CD4-positive, CD25-positive, alpha-beta regulatory T cell (primary cell): ENCODE measurements around the gene ATRNL1. TPM values are rescaled to one million over a fixed set of nuclear protein-coding genes. Genes with fewer than 3 reads are reported as not detected.

Source experiments
- ATAC-seq, 2 donors: fragments of 150-1000 bp; cut with Tn5 transposase; one replicate each; pipeline ENCODE4 v1.10.0; 2021; ENCODE audit warnings: low read depth in 2 of 2, moderate number of reproducible peaks in 2 of 2, moderate library complexity in 1 of 2
- DNase-seq, 3 donors: peaks; one replicate each; pipeline versions ENCODE4 v3.0.0 to v3.0.0-alpha.2; 2012 to 2022; ENCODE audit warnings: mixed read lengths in 1 of 3
- H3K27ac ChIP-seq: one replicate; pipeline ENCODE4 v1.7.0; 2013; ENCODE audit warnings: mild to moderate bottlenecking, low read length; ENCODE audit not compliant: insufficient read depth, poor library complexity, severe bottlenecking
- H3K27me3 ChIP-seq: one replicate; pipeline ENCODE4 v1.7.0; 2013; ENCODE audit warnings: low read length; ENCODE audit not compliant: control insufficient read depth, insufficient read depth
- H3K36me3 ChIP-seq: one replicate; pipeline ENCODE4 v1.7.0; 2013; ENCODE audit warnings: mild to moderate bottlenecking, low read length, moderate library complexity; ENCODE audit not compliant: control insufficient read depth, insufficient read depth
- H3K4me1 ChIP-seq: 2 replicates; pipeline ENCODE4 v1.7.0; 2013; ENCODE audit warnings: mild to moderate bottlenecking, low read length; ENCODE audit not compliant: insufficient read depth, control insufficient read depth, poor library complexity, severe bottlenecking
- H3K4me3 ChIP-seq: one replicate; pipeline ENCODE4 v1.7.0; 2013; ENCODE audit warnings: low read depth, mild to moderate bottlenecking, low read length, moderate library complexity
- H3K9me3 ChIP-seq, 2 experiments: 1 replicate in 1 of 2; 2 replicates in 1 of 2; pipeline ENCODE4 v1.7.0; 2013; ENCODE audit warnings: low read length in 2 of 2, mild to moderate bottlenecking in 1 of 2, moderate library complexity in 1 of 2; ENCODE audit not compliant: control insufficient read depth in 2 of 2
- H3K27ac Mint-ChIP-seq, 3 donors: one replicate each; pipeline ENCODE4 v1.8.0; 2020 to 2022; ENCODE audit warnings: mild to moderate bottlenecking in 3 of 3, mixed read lengths in 3 of 3, moderate library complexity in 2 of 3
- H3K27me3 Mint-ChIP-seq: one replicate; pipeline ENCODE4 v1.8.0; 2022; ENCODE audit warnings: mild to moderate bottlenecking, mixed read lengths
- H3K36me3 Mint-ChIP-seq: one replicate; pipeline ENCODE4 v1.8.0; 2020; ENCODE audit warnings: mixed read lengths
- H3K4me1 Mint-ChIP-seq, 4 donors: one replicate each; pipeline ENCODE4 v1.8.0; 2020 to 2022; ENCODE audit warnings: mixed read lengths in 4 of 4, mild to moderate bottlenecking in 1 of 4
- H3K4me3 Mint-ChIP-seq, 4 donors: one replicate each; pipeline ENCODE4 v1.8.0; 2020 to 2022; ENCODE audit warnings: mild to moderate bottlenecking in 4 of 4, mixed read lengths in 4 of 4, moderate library complexity in 3 of 4
- H3K9me3 Mint-ChIP-seq, 7 donors: one replicate each; pipeline ENCODE4 v1.8.0; 2020 to 2022; ENCODE audit warnings: mixed read lengths in 7 of 7, mild to moderate bottlenecking in 3 of 7, moderate library complexity in 2 of 7
- polyA plus RNA-seq, 4 donors: library from polyadenylated mRNA; unstranded; fragments of 300-500 nt; fragmentation: Illumina TruSeq; gene quantifications; one replicate each; pipeline ENCODE4 v1.2.3, GENCODE V29; 2021
- total RNA-seq: library from RNA; stranded (reverse); gene quantifications from one replicate; pipeline ENCODE4 v1.2.3, GENCODE V29; 2022

Gene ATRNL1
- total and polyA plus RNA-seq, 5 donors from 2014 or later, result not detected

DNA sequence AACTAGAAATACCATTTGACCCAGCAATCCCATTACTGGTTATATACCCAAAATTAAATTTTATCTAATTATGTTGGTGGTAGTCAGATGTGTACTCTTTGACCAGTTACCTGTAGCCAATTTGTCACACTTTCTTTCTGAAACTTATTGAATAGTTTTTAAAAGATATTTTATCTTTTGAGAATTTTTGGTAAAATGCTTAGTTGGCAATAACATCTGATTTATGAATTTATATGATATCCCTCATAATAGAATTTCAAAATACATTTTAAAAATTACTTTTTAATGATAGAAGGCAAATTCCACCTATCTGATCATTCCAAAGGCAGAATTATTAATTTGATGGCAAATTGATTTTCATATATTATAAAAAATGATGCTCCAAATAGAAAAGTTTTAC, 569.3 kb downstream of the ATRNL1 start:
- H3K9me3 Mint-ChIP-seq, result peaks cover 0 to 9% (median 2%) of the 10 kb centered on the region in 7 donors
- H3K4me3 ChIP-seq, result no peak overlapping the region
- no peaks in the 10 kb centered on the region for H3K36me3 ChIP-seq
- H3K27me3 ChIP-seq, result no peaks in the 10 kb centered on the region
- H3K27ac Mint-ChIP-seq, result no peak overlapping the region
- DNase-seq (no peak), ATAC-seq (no peak)
- H3K27me3 Mint-ChIP-seq, result no peaks in the 10 kb centered on the region
- no peaks in the 10 kb centered on the region for H3K36me3 Mint-ChIP-seq
- no peaks in the 10 kb centered on the region for H3K9me3 ChIP-seq
- no peaks in the 10 kb centered on the region for H3K4me1 Mint-ChIP-seq
- H3K4me1 ChIP-seq, result no peaks in the 10 kb centered on the region
- no peak overlapping the region for H3K27ac ChIP-seq
- H3K4me3 Mint-ChIP-seq, result no peak overlapping the region

DNA sequence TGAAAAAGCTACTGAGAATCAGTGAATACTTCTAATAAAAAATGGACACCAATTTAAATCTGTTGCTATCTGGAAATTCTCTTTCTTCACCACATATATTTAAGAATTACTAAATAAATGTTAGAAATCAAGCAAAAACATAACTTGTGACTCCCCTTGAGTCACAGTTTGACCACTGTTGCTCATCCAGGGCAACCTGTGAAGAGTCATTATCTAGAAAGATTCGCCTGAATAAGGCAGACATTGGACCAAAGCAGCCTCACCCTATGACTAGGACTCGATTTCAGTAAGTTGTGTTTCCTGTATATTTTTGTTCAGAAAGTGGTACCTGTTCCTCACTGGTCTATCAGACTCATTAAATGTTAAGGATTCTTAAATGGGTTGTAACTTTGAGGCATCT, 572.4 kb downstream of the ATRNL1 start:
- no peaks in the 10 kb centered on the region for H3K9me3 ChIP-seq
- DNase-seq (no peak), ATAC-seq (no peak)
- Mint-ChIP-seq H3K27ac (no peak overlapping the region), H3K4me1 (no peaks in the 10 kb centered on the region), H3K27me3 (no peaks in the 10 kb centered on the region), H3K4me3 (no peak overlapping the region), H3K9me3 (peaks cover 0 to 7% (median 0%) of the 10 kb centered on the region in 7 donors), H3K36me3 (no peaks in the 10 kb centered on the region)
- no peaks in the 10 kb centered on the region for H3K36me3 ChIP-seq
- H3K27ac ChIP-seq, result no peak overlapping the region
- H3K27me3 ChIP-seq, result no peaks in the 10 kb centered on the region
- no peaks in the 10 kb centered on the region for H3K4me1 ChIP-seq
- H3K4me3 ChIP-seq, result no peak overlapping the region

DNA sequence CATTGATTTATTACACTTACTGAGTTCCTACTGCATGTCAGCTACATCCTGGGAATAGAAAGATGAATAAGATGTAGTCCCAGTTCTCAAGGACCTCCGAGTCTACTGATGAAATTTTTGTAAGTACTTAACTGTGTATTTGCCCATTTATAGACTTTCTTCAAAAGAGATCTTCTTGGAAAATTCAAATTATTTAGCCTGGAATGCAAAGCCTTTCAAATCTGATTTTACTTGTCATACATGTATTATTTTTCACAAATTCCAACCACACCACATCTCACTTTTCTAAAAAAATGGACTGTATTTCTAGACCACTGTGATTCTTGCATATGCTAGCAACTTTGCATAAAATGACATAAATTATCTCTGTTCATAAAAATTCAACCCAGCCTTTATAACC, 581.3 kb downstream of the ATRNL1 start:
- peaks cover 0 to 7% (median 1%) of the 10 kb centered on the region in 7 donors for H3K9me3 Mint-ChIP-seq
- H3K36me3 ChIP-seq, result no peaks in the 10 kb centered on the region
- H3K4me1 ChIP-seq, result no peaks in the 10 kb centered on the region
- H3K4me3 ChIP-seq, result no peak overlapping the region
- H3K27ac ChIP-seq, result no peak overlapping the region
- no peaks in the 10 kb centered on the region for H3K27me3 Mint-ChIP-seq
- no peak overlapping the region for H3K27ac Mint-ChIP-seq
- H3K27me3 ChIP-seq, result no peaks in the 10 kb centered on the region
- H3K9me3 ChIP-seq, result no peaks in the 10 kb centered on the region
- H3K36me3 Mint-ChIP-seq, result no peaks in the 10 kb centered on the region
- no peaks in the 10 kb centered on the region for H3K4me1 Mint-ChIP-seq
- no peak for DNase-seq
- no peak overlapping the region for H3K4me3 Mint-ChIP-seq
- no peak for ATAC-seq

DNA sequence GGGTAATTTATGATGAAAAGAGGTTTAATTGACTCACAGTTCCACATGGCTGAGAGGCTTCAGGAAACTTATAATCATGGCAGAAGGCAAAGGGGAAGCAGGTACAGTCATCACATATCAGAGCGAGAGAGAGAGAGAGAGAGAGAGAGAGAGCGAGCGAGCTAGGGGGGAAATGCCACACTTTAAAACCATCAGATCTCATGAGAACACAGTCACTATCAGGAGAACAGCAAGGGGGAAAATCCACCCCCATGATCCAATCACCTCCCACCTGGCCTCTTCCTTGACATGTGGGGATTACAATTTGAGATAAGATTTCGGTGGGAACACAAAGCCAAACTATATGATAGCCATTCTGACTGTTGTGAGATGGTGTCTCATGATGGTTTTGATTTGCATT, 603.6 kb downstream of the ATRNL1 start:
- no peaks in the 10 kb centered on the region for H3K27me3 Mint-ChIP-seq
- no peak for DNase-seq

DNA sequence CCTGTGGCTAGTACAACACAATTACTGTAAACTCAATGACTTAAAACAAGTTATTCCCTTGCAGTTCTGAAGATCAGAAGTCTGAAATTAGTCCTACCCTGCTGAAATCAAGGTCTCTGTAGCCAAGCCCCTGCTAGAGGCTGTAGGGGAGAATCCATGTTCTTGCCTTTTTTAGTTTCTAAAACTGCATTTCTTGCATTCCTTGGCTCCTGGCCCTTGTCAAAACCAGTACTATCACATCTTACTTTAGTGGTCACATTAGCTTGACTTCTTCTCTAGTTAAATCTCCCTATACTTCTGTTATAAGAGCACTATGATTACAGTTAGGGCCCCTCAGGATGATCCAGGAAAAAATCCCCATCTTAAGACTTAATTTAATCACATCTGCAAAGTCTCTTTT, 612.9 kb downstream of the ATRNL1 start:
- H3K4me1 Mint-ChIP-seq, result no peaks in the 10 kb centered on the region
- no peak overlapping the region for H3K4me3 Mint-ChIP-seq
- Histone ChIP-seq H3K36me3 (no peaks in the 10 kb centered on the region), H3K27ac (no peak overlapping the region), H3K27me3 (no peaks in the 10 kb centered on the region), H3K4me1 (no peaks in the 10 kb centered on the region), H3K4me3 (no peak overlapping the region), H3K9me3 (no peaks in the 10 kb centered on the region)
- DNase-seq (no peak), ATAC-seq (no peak)
- no peaks in the 10 kb centered on the region for H3K36me3 Mint-ChIP-seq
- H3K9me3 Mint-ChIP-seq, result peaks cover 0 to 4% (median 0%) of the 10 kb centered on the region in 7 donors
- no peaks in the 10 kb centered on the region for H3K27me3 Mint-ChIP-seq
- H3K27ac Mint-ChIP-seq, result no peak overlapping the region

More for the DNA sequence above, 603.6 kb downstream of the ATRNL1 start:
- H3K27me3 ChIP-seq, result no peaks in the 10 kb centered on the region
- Mint-ChIP-seq H3K27ac (no peak overlapping the region), H3K4me3 (peak overlapping the region in 1 of 4 donors; percentile 10), H3K9me3 (peaks cover 0 to 8% (median 4%) of the 10 kb centered on the region in 7 donors), H3K4me1 (no peaks in the 10 kb centered on the region), H3K36me3 (no peaks in the 10 kb centered on the region)
- no peaks in the 10 kb centered on the region for H3K4me1 ChIP-seq
- H3K27ac ChIP-seq, result no peak overlapping the region
- H3K36me3 ChIP-seq, result no peaks in the 10 kb centered on the region
- no peak for ATAC-seq
- H3K9me3 ChIP-seq, result no peaks in the 10 kb centered on the region
- no peak overlapping the region for H3K4me3 ChIP-seq

DNA sequence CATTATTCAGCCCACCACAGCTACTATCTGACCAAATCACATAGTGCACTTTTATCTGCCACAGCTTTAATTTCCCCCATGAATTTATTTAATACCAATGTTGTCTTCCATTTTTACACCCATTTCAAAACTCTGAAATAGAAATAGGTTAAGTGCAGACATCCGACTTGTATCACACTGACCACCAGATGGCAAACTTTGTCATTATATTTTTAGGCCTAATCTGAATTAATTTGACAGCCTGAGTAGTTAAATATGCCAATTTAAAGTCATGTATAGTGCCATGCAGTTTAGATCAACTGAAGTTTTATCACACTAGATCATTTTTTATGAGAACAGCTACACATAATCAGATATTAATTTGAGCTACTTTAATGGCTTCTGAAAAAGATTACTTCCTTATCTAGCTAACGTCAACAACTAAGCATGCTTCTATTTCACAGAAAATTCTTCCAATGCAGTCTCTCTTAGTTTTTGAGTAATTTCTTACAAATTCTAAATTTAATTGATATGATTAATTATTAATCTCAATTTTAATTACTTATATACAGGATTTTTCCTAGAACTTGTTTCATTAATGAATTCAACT, 613.4 kb downstream of the ATRNL1 start:
- no peak overlapping the region for H3K27ac Mint-ChIP-seq
- DNase-seq, result peak in 1 of 3 donors; percentile 1
- H3K36me3 Mint-ChIP-seq, result no peaks in the 10 kb centered on the region
- no peaks in the 10 kb centered on the region for H3K27me3 ChIP-seq
- no peaks in the 10 kb centered on the region for H3K4me1 ChIP-seq
- no peaks in the 10 kb centered on the region for H3K36me3 ChIP-seq
- no peaks in the 10 kb centered on the region for H3K4me1 Mint-ChIP-seq
- H3K27me3 Mint-ChIP-seq, result no peaks in the 10 kb centered on the region
- ATAC-seq, result no peak
- H3K9me3 ChIP-seq, result no peaks in the 10 kb centered on the region
- H3K4me3 ChIP-seq, result no peak overlapping the region
- no peak overlapping the region for H3K4me3 Mint-ChIP-seq
- H3K9me3 Mint-ChIP-seq, result peaks cover 0 to 2% (median 0%) of the 10 kb centered on the region in 7 donors
- H3K27ac ChIP-seq, result no peak overlapping the region

DNA sequence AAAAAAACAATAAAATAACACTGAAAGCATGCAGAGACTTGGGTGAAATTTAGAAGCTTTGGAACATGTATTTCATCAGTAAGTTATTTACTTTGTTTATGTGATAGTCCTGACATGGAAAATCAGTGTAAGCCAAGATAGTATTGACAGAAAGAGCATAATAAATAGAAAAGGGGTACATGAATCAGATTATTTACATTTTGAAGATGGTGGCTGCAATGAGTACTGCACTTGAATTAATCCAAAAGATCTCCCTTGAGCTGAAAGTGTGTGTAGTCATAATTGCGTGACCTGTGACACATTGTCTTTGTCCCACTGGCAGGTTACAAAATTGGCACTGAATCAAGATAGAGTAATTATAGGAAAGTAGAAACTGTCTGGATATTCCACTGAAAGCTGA, 617.0 kb downstream of the ATRNL1 start:
- Mint-ChIP-seq H3K4me1 (no peaks in the 10 kb centered on the region), H3K27me3 (no peaks in the 10 kb centered on the region), H3K27ac (no peak overlapping the region), H3K4me3 (no peak overlapping the region), H3K9me3 (peaks cover 0 to 4% (median 0%) of the 10 kb centered on the region in 7 donors), H3K36me3 (no peaks in the 10 kb centered on the region)
- no peak for DNase-seq
- Histone ChIP-seq H3K4me1 (no peaks in the 10 kb centered on the region), H3K36me3 (no peaks in the 10 kb centered on the region), H3K9me3 (no peaks in the 10 kb centered on the region), H3K27me3 (no peaks in the 10 kb centered on the region), H3K27ac (no peak overlapping the region), H3K4me3 (no peak overlapping the region)
- ATAC-seq, result no peak

DNA sequence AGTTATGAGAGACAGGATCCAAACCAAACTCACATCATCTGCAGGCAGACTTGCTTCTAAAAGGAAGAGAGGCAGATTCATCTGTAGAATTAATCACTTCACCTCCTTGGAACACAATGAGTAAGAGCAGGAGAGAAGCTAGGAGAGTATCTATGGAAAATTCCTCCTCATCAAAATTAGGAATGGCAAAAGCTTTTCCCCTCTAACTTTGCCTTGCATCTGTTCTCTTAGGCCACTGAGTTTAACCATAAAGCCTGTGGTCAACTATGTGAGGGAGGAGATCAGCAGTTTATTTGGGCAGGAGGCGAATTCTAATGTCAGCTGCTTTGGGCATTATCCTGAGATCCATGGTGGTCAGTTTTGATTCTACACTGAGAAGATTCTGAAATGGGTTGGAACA, 618.1 kb downstream of the ATRNL1 start:
- Histone ChIP-seq H3K4me3 (no peak overlapping the region), H3K36me3 (no peaks in the 10 kb centered on the region), H3K27ac (no peak overlapping the region), H3K4me1 (no peaks in the 10 kb centered on the region), H3K27me3 (no peaks in the 10 kb centered on the region), H3K9me3 (no peaks in the 10 kb centered on the region)
- H3K9me3 Mint-ChIP-seq, result peaks cover 0 to 4% (median 0%) of the 10 kb centered on the region in 7 donors
- no peaks in the 10 kb centered on the region for H3K27me3 Mint-ChIP-seq
- no peak for ATAC-seq
- no peaks in the 10 kb centered on the region for H3K4me1 Mint-ChIP-seq
- no peak overlapping the region for H3K27ac Mint-ChIP-seq
- no peaks in the 10 kb centered on the region for H3K36me3 Mint-ChIP-seq
- DNase-seq, result no peak
- no peak overlapping the region for H3K4me3 Mint-ChIP-seq
